Measurements from ENCODE around the gene AHSG.
"Not testable (repeated sequence)": the region's sequence is repeated elsewhere in the genome, so short reads cannot be mapped to it uniquely, and the experiment has no call there.

Gene AHSG

DNA sequence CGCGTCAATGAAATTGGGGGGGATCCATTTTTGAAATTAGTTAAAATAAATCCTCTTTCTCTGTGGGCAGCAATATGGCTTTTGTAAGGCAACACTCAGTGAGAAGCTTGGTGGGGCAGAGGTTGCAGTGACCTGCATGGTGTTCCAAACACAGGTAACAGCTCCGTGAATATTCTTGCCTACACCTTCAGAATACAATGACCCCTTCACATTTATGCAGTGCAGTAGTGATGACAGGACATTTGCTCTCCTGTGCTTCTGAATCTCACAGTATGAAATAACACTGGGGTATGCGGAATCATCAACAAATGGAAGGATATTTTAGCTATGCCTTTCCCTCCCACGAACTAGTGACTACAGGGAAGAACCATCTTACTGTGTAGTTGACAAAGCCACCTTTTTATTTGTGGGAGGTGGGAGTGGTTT lies 6.9 kb downstream of the AHSG start:
- DNase-seq: no peak

DNA sequence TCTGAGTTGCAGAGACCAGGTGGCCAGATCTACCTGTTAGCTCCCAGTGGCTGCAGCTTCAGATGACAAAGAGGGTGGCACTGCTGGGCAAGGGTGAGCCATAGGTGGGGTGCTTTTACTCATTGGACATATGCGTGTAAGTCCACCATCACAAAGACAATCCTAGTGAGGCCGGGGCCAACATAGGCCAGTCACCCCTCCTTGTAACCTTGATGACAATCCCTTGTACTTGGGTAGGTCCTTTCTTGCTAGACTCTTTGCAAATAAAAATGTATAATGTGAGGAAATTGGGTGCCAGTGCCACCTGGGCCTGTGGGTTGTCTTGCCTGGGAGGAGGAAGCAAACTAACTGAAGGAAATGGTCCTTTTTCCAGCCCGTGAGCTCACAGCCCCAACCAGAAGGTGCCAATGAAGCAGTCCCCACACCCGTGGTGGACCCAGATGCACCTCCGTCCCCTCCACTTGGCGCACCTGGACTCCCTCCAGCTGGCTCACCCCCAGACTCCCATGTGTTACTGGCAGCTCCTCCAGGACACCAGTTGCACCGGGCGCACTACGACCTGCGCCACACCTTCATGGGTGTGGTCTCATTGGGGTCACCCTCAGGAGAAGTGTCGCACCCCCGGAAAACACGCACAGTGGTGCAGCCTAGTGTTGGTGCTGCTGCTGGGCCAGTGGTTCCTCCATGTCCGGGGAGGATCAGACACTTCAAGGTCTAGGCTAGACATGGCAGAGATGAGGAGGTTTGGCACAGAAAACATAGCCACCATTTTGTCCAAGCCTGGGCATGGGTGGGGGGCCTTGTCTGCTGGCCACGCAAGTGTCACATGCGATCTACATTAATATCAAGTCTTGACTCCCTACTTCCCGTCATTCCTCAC lies 7.6 kb downstream of the AHSG start:
- no peak for DNase-seq

- no peak for DNase-seq
Measured at GRCh38 chr3:186621894-186622650, 9.2 kb downstream of the AHSG start.

DNA sequence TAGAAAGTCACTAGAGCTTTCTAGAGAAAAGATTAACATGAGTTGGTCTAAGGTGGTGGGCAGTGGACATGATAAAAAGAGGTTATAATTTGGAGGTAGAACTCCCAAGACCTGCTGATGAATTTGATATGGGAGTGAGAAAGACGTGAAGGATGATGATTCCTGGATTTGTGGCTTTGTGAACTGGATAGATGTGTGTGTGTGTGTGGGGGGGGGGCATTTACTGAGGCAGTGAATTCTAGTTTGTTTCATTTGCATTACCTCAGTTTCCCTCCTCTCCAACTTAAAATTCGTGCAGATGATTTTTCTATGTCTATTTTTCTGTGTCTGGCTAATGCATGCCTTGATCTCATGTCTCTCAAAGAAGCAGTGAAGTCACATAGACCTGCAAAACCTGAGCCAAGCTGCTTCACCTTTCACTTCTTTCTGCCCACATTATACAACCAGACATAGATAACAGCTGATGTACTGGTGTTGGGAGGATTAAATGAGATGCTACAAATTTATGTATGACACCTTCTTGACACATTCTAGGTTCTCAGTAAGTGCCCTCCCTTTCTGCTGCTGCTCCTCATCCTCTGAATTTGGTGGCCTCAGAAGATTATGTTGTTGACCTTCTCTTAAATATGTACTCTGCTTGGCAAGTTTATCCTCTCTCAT lies 9.9 kb downstream of the AHSG start:
- no peak for DNase-seq

DNA sequence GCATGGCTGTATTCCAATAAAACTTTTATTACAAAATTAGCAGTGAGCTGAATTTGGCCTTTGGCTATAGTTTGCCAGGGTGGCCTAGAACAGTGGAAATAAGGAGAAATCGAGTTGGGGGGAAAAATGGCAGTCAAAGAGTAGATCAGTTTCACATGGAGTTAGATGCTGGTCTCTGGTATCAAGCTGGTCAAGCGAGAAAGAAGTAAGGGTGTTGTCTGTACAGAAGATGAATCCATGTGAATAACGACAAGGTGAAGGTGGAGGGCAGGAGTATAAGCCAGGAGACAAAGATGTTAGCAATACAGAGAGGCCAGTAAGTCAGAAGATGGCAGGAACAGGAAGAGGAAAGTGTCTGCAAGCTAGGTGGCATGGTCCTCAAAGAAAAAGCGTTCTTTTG lies 11.7 kb downstream of the AHSG start:
- DNase-seq: no peak

- no peak for DNase-seq
Measured at GRCh38 chr3:186625600-186626042, 12.8 kb downstream of the AHSG start.

- DNase-seq: no peak
Measured at GRCh38 chr3:186626254-186626847, 13.5 kb downstream of the AHSG start.

GRCh38 chr3:186627852-186628414 lies 15.1 kb downstream of the AHSG start:
- DNase-seq: no peak

GRCh38 chr3:186628756-186629155 lies 15.9 kb downstream of the AHSG start:
- DNase-seq: no peak

DNA sequence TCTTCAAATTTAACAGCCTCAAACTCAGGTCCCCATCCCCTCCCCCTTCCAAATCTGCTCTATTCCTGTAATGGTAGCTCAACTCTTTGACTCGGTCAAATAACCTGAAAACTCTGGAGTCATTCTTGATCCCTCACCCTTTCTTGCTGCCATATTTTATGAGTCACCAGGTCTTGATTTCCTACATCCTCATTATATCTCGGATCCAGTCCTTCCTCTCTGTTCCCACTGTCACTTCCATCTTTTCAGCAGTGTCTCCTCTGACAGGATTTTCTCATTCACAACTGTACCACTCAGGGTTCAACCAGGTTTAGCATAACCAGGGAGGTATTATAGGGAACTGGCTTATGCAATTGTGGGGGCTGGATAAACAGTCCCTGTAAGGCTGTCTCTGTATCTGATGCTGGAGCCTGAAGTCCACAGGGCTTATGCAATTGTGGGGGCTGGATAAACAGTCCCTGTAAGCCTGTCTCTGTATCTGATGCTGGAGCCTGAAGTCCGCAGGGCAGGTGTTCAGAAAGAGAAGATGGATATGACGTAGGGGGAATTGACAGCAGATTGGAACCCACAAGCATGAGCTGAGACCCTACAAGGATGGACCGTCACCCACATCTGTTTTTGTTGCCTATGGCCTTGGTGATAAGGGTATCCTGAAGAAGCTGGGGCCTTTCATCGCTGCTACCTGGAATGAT lies 18.2 kb downstream of the AHSG start:
- no peak for DNase-seq

- no peak for DNase-seq
Measured at GRCh38 chr3:186633481-186633880, 20.6 kb downstream of the AHSG start.

DNA sequence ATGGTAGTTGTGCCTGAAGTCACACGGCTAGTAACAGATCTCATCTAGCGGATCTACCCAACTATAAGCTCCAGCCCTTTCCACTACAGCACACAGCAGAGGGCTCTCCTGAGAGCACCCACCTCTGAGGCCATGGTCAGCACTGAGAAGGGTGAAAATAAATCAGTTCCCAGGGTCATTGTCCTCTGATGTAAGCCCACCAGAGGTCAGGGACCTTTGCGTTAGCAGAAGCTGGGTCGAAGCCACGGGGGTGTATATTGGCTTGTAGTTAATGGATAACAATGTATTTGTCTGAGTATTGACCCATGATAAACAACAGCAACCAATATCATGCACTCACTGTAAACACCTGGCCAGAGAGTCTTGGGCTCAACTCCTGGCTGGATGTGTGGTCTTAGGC lies 21.3 kb downstream of the AHSG start:
- not testable (repeated sequence) for DNase-seq

GRCh38 chr3:186635532-186635931 lies 22.7 kb downstream of the AHSG start:
- no peak for DNase-seq

DNA sequence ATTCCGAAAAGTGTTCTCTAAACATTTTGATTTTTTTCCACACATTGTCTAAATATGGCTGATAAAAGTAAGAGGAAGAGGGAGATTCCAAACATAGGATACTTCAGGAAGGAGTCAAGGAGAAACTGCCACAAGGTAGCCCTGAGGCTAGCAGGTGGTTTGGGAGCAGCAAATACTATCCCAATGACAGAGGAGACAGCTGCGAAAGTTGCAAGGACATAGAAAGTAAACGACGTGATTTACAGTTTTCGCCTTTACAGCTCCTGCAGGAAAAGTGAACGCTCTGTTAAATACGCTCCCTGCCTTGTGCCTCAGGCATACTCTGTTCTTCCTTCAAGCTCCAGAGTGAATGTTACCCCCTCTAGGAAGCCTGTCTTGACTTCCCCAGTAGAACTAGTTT lies 23.7 kb downstream of the AHSG start:
- no peak for DNase-seq

DNA sequence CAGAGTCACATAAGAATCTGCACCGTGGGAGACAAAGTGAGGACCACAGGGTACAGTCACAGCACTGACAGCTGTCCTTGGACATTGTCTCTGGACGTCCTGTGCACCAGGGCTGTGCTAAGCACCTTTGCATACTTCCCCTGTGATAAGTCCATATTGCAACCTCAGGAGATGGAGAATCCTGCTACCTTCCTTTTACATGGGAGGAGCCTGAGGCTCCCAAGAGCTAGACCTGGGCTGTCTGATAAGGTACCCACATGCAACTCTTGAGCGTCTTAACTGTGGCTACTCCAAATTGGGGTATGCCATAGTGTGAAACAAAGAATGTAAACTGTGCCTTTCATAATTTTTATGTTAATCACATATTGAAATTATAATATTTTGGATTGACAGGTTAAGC lies 24.8 kb downstream of the AHSG start:
- DNase-seq: no peak

DNA sequence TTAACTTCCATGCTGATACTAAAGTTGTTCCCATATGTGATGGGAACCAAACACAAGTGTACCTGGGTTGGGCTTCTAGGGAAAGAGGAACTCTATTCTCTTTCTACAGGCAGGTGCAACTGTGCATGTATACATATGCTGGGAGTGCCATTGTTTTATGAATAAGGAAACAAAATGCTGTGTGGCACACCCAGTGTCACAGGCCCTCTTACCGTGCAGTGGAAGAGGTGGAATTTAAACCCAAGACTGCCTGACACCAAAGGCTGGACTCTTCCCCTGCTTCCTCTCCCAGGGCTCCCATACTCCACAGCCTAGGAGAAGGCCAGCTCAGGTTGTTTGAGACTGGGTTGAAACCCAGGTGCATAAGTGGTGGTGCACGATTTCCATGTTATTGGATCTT lies 25.4 kb downstream of the AHSG start:
- no peak for DNase-seq

DNA sequence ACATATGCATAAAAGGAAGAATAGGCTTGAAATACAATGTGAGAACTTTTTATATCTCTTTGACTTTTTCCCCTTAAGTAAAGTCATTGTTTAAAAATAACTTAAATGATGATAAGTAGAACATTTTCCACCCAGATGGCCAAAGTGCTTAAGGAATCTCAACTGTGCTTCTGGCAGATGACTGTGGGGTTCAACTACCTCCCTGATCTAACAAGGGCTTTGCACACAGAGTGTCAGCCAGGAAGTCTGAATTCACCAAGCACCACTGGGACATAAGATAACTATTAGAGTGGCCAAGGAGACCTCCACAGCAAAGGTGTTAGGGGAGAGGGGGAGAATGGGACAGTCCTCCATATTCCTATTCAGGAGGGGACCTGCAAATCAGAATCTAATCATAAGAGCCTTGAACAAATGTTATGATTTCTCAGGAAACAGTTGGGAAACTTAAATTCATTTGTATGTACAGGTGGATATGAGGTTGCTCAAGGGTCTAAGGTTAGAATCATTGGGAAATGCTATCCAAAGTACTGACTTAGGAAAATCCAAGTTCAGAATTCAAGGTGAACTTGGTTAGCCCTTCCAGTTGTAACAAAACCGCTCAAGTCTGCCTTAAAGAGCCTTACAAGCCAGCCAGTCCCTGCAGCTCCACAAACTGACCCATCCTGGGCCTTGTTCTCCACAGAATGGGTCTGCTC lies 27.1 kb downstream of the AHSG start, which contains the start of gene FETUB:
TSS of gene FETUB (plus strand) at position 622 of the 695 bp plus-strand sequence. CDS start at position 684, 62 bp downstream.
- DNase-seq: no peak

DNA sequence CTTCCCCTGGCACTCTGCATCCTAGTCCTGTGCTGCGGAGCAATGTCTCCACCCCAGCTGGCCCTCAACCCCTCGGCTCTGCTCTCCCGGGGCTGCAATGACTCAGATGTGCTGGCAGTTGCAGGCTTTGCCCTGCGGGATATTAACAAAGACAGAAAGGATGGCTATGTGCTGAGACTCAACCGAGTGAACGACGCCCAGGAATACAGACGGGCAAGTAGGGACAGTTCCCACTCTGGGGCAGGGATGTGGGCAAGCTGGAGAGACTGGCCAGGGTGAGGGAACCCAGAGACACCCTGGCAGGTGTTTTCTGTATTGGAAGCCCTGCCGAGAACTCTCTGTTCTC lies 27.6 kb downstream of the AHSG start:
- no peak for DNase-seq

DNA sequence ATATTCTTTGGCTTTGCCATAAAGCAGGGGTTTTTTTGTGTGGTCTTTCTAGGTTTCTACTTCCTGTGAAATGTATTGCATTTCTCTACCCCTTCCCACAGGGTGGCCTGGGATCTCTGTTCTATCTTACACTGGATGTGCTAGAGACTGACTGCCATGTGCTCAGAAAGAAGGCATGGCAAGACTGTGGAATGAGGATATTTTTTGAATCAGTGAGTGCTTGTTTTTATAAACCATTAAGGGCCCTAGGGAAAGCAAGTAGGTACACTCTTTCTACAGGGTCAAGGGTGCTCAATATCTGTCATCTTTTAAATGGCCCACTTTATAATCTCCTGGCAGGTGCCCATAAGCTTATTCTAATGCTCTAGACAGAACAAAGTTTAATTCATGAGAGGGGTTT lies 28.1 kb downstream of the AHSG start:
- DNase-seq: no peak

- DNase-seq: no peak
Measured at GRCh38 chr3:186642014-186642413, 29.2 kb downstream of the AHSG start.

GRCh38 chr3:186643493-186643892 lies 30.6 kb downstream of the AHSG start:
- DNase-seq: no peak

GRCh38 chr3:186644683-186645082 lies 31.8 kb downstream of the AHSG start:
- DNase-seq: no peak
